ENCODE results near the gene ZNF598. TPM values are rescaled to one million over a fixed set of nuclear protein-coding genes. Genes with fewer than 3 reads are reported as not detected.

The ZNF598 gene
- total and polyA plus RNA-seq, 10 of the 15 experiments (the other 5 are each of a cell fraction or from before 2014, with no cell fraction given), result 0.08 to 74.0 (median 14.4) TPM

GRCh38 chr16:2042986-2043666 lies 33.5 kb upstream of the ZNF598 start:
- no peaks in the 10 kb centered on the region for H3K27me3 ChIP-seq (replicated peaks in 1 of 2; ENCODE audit: control insufficient read depth in 2 of 2, insufficient read depth in 2 of 2, low read length in 1 of 2)
- CTCF ChIA-PET, result no interaction called here
- H4K20me1 ChIP-seq (ENCODE audit: control insufficient read depth, insufficient read depth), result no peaks in the 10 kb centered on the region
- DNase-seq (ENCODE audit: low read depth, low spot score) (no peak), FAIRE-seq (no peak), ATAC-seq (no peak)
- no peak for TF ChIP-seq SREBF1 (IDR thresholded peaks at IDR 0.05; ENCODE audit: low read length)
- TF ChIP-seq PAX8 (IDR thresholded peaks at IDR 0.05), result no peak
- SMC1A ChIA-PET (ENCODE audit: uncharacterized antibody, unreplicated experiment), result no interaction called here
- no peak overlapping the region for H3K27ac ChIP-seq (ENCODE audit: control insufficient read depth, insufficient read depth)
- RAD21 ChIA-PET (ENCODE audit: unreplicated experiment), result no interaction called here
- H3K9ac ChIP-seq (ENCODE audit: control insufficient read depth, insufficient read depth, low read length), result no peak overlapping the region
- intact Hi-C loops (cut with micrococcal nuclease; ENCODE audit: unreplicated experiment), result no loop called here
- H3K4me3 ChIP-seq, result no peak overlapping the region
- H2AFZ ChIP-seq (ENCODE audit: control insufficient read depth, low read depth, low read length), result no peak overlapping the region
- 96% methylated on average over 11 of the region's 11 CpGs for WGBS (ENCODE audit: insufficient coverage, insufficient replicate concordance, low lambda C conversion rate, missing lambda C conversion rate)
- in situ Hi-C loops (cut with MboI), result no loop called here
- H3K79me2 ChIP-seq (ENCODE audit: control insufficient read depth, insufficient read depth, low read length), result peaks cover 8% of the 10 kb centered on the region
- H3K4me2 ChIP-seq (ENCODE audit: control insufficient read depth, insufficient read depth), result 0 out of 2 replicates have a peak overlapping the region, but pooled peaks have one; percentile 30
- BruUV-seq (replicated peaks), result no TSS peak
- POLR2A ChIA-PET, result interaction anchor here (2.3 kb wide), 1 partner anchor 112 kb away, joined by 11 read pairs; the partner anchor contains the start of gene TRAF7
- peaks cover 18% of the 10 kb centered on the region for H3K4me1 ChIP-seq (ENCODE audit: control insufficient read depth, insufficient read depth, low read length)
- H3K9me3 ChIP-seq (replicated peaks; ENCODE audit: control insufficient read depth, insufficient read depth, low read length), result no peaks in the 10 kb centered on the region
- H3K36me3 ChIP-seq (ENCODE audit: control insufficient read depth in 2 of 2, insufficient read depth in 2 of 2, low read length in 1 of 2), result peaks cover 0 to 1% of the 10 kb centered on the region in 2 experiments; a peak in 2 of 4 replicates

GRCh38 chr16:2042171-2042985 lies 32.8 kb upstream of the ZNF598 start:
- no peak overlapping the region for H3K27ac ChIP-seq (ENCODE audit: control insufficient read depth, insufficient read depth)
- H3K9me3 ChIP-seq (replicated peaks; ENCODE audit: control insufficient read depth, insufficient read depth, low read length), result no peaks in the 10 kb centered on the region
- RAD21 ChIA-PET (ENCODE audit: unreplicated experiment), result no interaction called here
- in situ Hi-C loops (cut with MboI), result no loop called here
- no peaks in the 10 kb centered on the region for H3K27me3 ChIP-seq (replicated peaks in 1 of 2; ENCODE audit: control insufficient read depth in 2 of 2, insufficient read depth in 2 of 2, low read length in 1 of 2)
- DNase-seq (ENCODE audit: low read depth, low spot score) (no peak), FAIRE-seq (no peak), ATAC-seq (no peak)
- H3K36me3 ChIP-seq (ENCODE audit: control insufficient read depth in 2 of 2, insufficient read depth in 2 of 2, low read length in 1 of 2), result peaks cover 0 to 1% of the 10 kb centered on the region in 2 experiments; a peak in 2 of 4 replicates
- 96% methylated on average over 16 of the region's 22 CpGs for WGBS (ENCODE audit: insufficient coverage, insufficient replicate concordance, low lambda C conversion rate, missing lambda C conversion rate)
- SMC1A ChIA-PET (ENCODE audit: uncharacterized antibody, unreplicated experiment), result no interaction called here
- H2AFZ ChIP-seq (ENCODE audit: control insufficient read depth, low read depth, low read length), result no peak overlapping the region
- H3K79me2 ChIP-seq (ENCODE audit: control insufficient read depth, insufficient read depth, low read length), result peaks cover 4% of the 10 kb centered on the region; the same call in 1 of the 2 replicates
- H3K4me1 ChIP-seq (ENCODE audit: control insufficient read depth, insufficient read depth, low read length), result peaks cover 18% of the 10 kb centered on the region
- POLR2A ChIA-PET, result interaction anchor here (0.9 kb wide), 1 partner anchor 78 kb away, joined by 3 read pairs; the partner anchor contains the start of gene RPS2
- no TSS peak for BruUV-seq (replicated peaks)
- CTCF ChIA-PET, result no interaction called here
- no peak overlapping the region for H3K9ac ChIP-seq (ENCODE audit: control insufficient read depth, insufficient read depth, low read length)
- intact Hi-C loops (cut with micrococcal nuclease; ENCODE audit: unreplicated experiment), result no loop called here
- no peaks in the 10 kb centered on the region for H4K20me1 ChIP-seq (ENCODE audit: control insufficient read depth, insufficient read depth)
- no peak overlapping the region for H3K4me3 ChIP-seq
- no peak overlapping the region for H3K4me2 ChIP-seq (ENCODE audit: control insufficient read depth, insufficient read depth)
- TF ChIP-seq BHLHE40 (IDR thresholded peaks at IDR 0.05; ENCODE audit: borderline replicate concordance in 1 of 2, low read depth in 2 of 2, low read length in 1 of 2) (no peak), HSF1 (IDR thresholded peaks at IDR 0.05; ENCODE audit: low read depth, low read length) (no peak), SUPT20H (IDR thresholded peaks at IDR 0.05; ENCODE audit: borderline replicate concordance, control insufficient read depth, low read depth, low read length) (no peak), TCF12 (IDR thresholded peaks at IDR 0.05; ENCODE audit: low read depth, low read length) (no peak), MAX (IDR thresholded peaks at IDR 0.05; ENCODE audit: low read depth, low read length) (no peak), MLLT1 (IDR thresholded peaks at IDR 0.05) (no peak), EGR1 (IDR thresholded peaks at IDR 0.05; ENCODE audit: borderline replicate concordance in 1 of 2, low read depth in 2 of 2, low read length in 2 of 2) (no peak)
